DND-41 (cell line): ENCODE measurements around the gene CRAMP1.

Experiments used
- ATAC-seq: fragments of 200-7000 bp; cut with Tn5 transposase; 3 replicates; pipeline ENCODE4 v1.9.1; 2021; ENCODE audit warnings: low read depth; ENCODE audit not compliant: insufficient read depth
- DNase-seq: peaks from one replicate; pipeline ENCODE4 v3.0.0-alpha.2; 2020
- H2AFZ ChIP-seq: 2 replicates; pipeline ENCODE4 v1.6.0; 2012; ENCODE audit warnings: low read depth, low read length
- H3K27ac ChIP-seq: 2 replicates; pipeline ENCODE4 v1.5.1; 2012; ENCODE audit warnings: low read length, inconsistent platforms
- H3K27me3 ChIP-seq: fragments of 200-600 bp; sonication (generic); 2 replicates; pipeline ENCODE4 v1.6.0; 2012; ENCODE audit warnings: low read length, mild to moderate bottlenecking, inconsistent platforms; ENCODE audit not compliant: insufficient read depth, poor library complexity
- H3K36me3 ChIP-seq: 2 replicates; pipeline ENCODE4 v1.5.1; 2012; ENCODE audit warnings: low read length, inconsistent platforms; ENCODE audit not compliant: insufficient read depth
- H3K4me1 ChIP-seq: 2 replicates; pipeline ENCODE4 v1.5.1; 2012; ENCODE audit warnings: mild to moderate bottlenecking, low read length; ENCODE audit not compliant: insufficient read depth
- H3K4me2 ChIP-seq: 2 replicates; pipeline ENCODE4 v1.6.0; 2012; ENCODE audit warnings: mild to moderate bottlenecking, moderate library complexity, low read length, inconsistent platforms; ENCODE audit not compliant: insufficient read depth
- H3K4me3 ChIP-seq, 2 experiments: fragments of 200-600 bp in 1 of 2; shearing (Covaris generic) in 1 of 2; 2 replicates each; pipeline ENCODE4 v1.5.1; 2012 to 2016; ENCODE audit warnings: inconsistent platforms in 2 of 2, low read length in 2 of 2, mild to moderate bottlenecking in 2 of 2, low read depth in 1 of 2, moderate library complexity in 1 of 2
- H3K79me2 ChIP-seq: 2 replicates; pipeline ENCODE4 v1.6.0; 2012; ENCODE audit warnings: low read length, inconsistent platforms; ENCODE audit not compliant: insufficient read depth
- H3K9ac ChIP-seq: 2 replicates; pipeline ENCODE4 v1.6.0; 2012; ENCODE audit warnings: low read depth, mild to moderate bottlenecking, inconsistent platforms, low read length, moderate library complexity
- H3K9me3 ChIP-seq: 2 replicates; pipeline ENCODE4 v1.5.1; 2012; ENCODE audit warnings: low read length, moderate library complexity, mild to moderate bottlenecking, inconsistent platforms; ENCODE audit not compliant: insufficient read depth, severe bottlenecking
- H4K20me1 ChIP-seq: 2 replicates; pipeline ENCODE4 v1.6.0; 2012; ENCODE audit warnings: low read length; ENCODE audit not compliant: insufficient read depth
- EZH2 ChIP-seq: IDR thresholded peaks from 3 replicates; pipeline ENCODE4 v1.6.1; 2012; ENCODE audit warnings: borderline replicate concordance, low read depth, mild to moderate bottlenecking, moderate library complexity, low read length, inconsistent platforms; ENCODE audit not compliant: severe bottlenecking
- TF ChIP-seq, protein P1 (sequence below): IDR thresholded peaks from 2 replicates; pipeline ENCODE4 v1.5.1; 2012; ENCODE audit warnings: borderline replicate concordance, low read length, moderate library complexity, mild to moderate bottlenecking; ENCODE audit not compliant: poor library complexity, severe bottlenecking; ENCODE audit errors: extremely low read depth

Gene CRAMP1

DNA sequence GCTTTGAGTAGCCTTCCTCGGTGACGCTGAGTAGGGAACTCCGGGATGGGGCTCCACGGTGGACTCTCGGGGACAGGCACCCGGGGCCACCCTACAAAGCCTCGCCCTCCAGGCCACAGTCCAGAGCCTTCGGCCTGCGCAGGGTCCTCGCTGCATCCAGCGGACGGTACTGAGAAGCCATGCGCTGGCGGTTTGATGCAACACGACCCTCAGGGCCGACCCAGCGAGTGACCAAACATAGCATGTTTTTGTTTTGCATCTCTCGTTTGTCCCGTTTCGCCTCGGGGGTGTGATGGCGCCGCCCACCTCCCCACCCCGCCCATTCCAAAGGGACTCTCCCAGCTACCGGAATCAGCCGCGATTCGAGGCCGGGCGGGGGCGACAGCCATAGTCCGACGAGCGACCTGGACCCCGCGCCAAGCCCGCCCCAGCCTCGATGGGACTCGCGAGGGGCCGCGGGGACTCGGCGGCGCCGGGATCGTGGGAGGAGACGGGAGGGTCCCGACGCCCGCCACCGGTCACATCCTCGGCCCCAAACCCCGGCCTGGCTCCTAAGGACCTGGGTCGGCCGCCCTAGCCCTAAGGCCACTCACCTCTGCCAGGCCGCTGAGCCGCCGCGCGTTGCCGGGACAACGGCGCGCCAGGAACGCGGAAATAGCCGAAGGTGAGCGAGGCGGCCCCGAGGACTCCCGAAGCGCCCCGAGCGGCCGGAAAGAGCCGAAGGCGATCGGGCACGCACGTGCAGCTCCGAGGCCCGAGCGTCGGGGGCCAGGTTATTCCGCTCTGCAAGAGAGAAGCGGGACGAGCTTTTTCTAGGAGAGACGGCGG is 1.9 kb upstream of the CRAMP1 start:
- Histone ChIP-seq H3K4me3 (peak overlapping the region; percentile 75 to 81), H3K9me3 (no peaks in the 10 kb centered on the region), H3K27me3 (peaks cover 10% of the 10 kb centered on the region), H2AFZ (peak overlapping the region; percentile 61), H3K4me1 (peaks cover 43% of the 10 kb centered on the region), H3K36me3 (peaks cover 19% of the 10 kb centered on the region), H3K9ac (peak overlapping the region; percentile 81), H4K20me1 (peaks cover 5% of the 10 kb centered on the region), H3K4me2 (peak overlapping the region; percentile 98), H3K27ac (peak overlapping the region; percentile 71), H3K79me2 (peaks cover 45% of the 10 kb centered on the region)
- DNase-seq (peak; percentile 89), ATAC-seq (peak; percentile 71)
- TF ChIP-seq, protein P1, sequence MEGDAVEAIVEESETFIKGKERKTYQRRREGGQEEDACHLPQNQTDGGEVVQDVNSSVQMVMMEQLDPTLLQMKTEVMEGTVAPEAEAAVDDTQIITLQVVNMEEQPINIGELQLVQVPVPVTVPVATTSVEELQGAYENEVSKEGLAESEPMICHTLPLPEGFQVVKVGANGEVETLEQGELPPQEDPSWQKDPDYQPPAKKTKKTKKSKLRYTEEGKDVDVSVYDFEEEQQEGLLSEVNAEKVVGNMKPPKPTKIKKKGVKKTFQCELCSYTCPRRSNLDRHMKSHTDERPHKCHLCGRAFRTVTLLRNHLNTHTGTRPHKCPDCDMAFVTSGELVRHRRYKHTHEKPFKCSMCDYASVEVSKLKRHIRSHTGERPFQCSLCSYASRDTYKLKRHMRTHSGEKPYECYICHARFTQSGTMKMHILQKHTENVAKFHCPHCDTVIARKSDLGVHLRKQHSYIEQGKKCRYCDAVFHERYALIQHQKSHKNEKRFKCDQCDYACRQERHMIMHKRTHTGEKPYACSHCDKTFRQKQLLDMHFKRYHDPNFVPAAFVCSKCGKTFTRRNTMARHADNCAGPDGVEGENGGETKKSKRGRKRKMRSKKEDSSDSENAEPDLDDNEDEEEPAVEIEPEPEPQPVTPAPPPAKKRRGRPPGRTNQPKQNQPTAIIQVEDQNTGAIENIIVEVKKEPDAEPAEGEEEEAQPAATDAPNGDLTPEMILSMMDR, result no peak
- TF ChIP-seq EZH2, result no peak

DNA sequence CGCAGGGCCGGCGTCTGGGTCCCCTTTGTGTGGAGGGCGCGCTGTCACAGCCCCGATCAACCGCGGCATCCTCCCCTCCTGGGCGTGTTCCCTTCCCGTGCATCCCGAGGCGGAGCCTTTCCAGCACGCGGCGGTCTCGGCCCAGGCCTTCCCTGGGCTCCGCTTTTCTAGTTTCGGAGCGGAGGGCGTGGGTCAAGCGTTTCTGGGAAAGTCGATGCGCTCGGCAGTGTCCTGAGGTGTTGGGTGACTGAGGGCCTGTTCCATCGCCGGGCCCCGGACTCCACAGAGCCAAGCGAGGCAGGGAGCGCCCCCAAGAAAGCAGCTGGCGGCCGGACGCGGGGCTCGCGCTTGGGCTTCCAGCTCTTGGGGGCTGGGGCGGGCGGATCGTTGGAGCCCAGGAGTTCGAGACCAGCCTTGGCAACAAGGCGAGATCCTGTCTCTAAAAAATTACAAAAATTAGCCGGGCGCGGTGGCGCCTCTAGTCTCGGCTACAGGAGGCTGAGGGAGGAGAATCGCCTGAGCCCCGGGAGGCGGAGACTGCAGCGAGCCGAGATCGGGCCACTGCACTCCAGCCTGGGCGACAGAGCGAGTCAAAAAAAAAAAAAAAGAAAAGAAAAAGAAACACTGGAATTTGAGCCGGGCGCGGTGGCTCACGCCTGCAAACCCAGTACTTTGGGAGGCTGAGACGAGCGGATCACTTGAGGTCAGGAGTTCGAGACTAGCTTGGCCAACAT is 1.1 kb upstream of the CRAMP1 start:
- H3K4me1 ChIP-seq, result peaks cover 51% of the 10 kb centered on the region
- peaks cover 21% of the 10 kb centered on the region for H3K36me3 ChIP-seq
- peak overlapping the region; percentile 81 for H3K9ac ChIP-seq
- H2AFZ ChIP-seq, result peak overlapping the region; percentile 61
- no peak for TF ChIP-seq EZH2
- TF ChIP-seq, protein P1, result no peak
- H4K20me1 ChIP-seq, result peaks cover 5% of the 10 kb centered on the region
- ATAC-seq (no peak), DNase-seq (no peak)
- no peaks in the 10 kb centered on the region for H3K9me3 ChIP-seq
- H3K27me3 ChIP-seq, result peaks cover 10% of the 10 kb centered on the region
- peak overlapping the region in 1 of 2 experiments; percentile 81; a peak in 3 of 4 replicates for H3K4me3 ChIP-seq
- peaks cover 52% of the 10 kb centered on the region for H3K79me2 ChIP-seq
- H3K27ac ChIP-seq, result peak overlapping the region; percentile 71
- H3K4me2 ChIP-seq, result peak overlapping the region; percentile 98

DNA sequence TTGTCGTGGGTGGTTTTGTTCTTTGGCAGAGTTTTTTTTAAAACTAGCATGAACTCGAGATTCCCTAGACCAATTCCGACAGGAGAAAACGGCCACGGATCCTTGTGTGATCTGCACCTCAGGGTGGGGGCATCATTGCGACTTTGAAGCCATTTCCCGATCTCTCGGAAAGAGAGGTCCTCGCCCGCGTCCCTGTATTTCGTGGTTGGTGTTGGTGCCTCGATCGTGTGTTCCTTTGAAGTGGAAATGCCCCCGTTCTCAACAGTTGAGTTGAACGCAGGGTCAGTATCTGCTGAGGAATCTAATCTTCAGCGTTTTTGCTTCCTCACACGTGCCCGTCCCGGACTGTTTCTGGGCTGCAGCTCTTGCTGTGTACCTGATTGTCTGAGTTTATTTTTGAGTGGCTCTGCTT is 1.1 kb downstream of the CRAMP1 start:
- ATAC-seq (no peak), DNase-seq (peak; percentile 18)
- no peaks in the 10 kb centered on the region for H3K9me3 ChIP-seq
- H3K79me2 ChIP-seq, result peaks cover 73% of the 10 kb centered on the region
- H4K20me1 ChIP-seq, result peaks cover 16% of the 10 kb centered on the region
- H3K4me2 ChIP-seq, result peak overlapping the region; percentile 88
- peaks cover 55% of the 10 kb centered on the region for H3K4me1 ChIP-seq
- H3K4me3 ChIP-seq, result peak overlapping the region; percentile 95 to 98
- H3K27ac ChIP-seq, result peak overlapping the region; percentile 59
- H3K27me3 ChIP-seq, result peaks cover 10% of the 10 kb centered on the region
- peaks cover 27% of the 10 kb centered on the region for H3K36me3 ChIP-seq
- peak; percentile 66 for TF ChIP-seq EZH2
- TF ChIP-seq, protein P1, result no peak
- H2AFZ ChIP-seq, result peak overlapping the region; percentile 33; the same call in 1 of the 2 replicates
- H3K9ac ChIP-seq, result peak overlapping the region; percentile 88
